Measurements from ENCODE around the gene LDHA.
"Not testable (repeated sequence)": the region's sequence is repeated elsewhere in the genome, so short reads cannot be mapped to it uniquely, and the experiment has no call there.

The LDHA gene

GRCh38 chr11:18404062-18404461 lies 9.7 kb downstream of the LDHA start:
- H3K27me3 ChIP-seq (ENCODE audit: insufficient read depth, low read length): no peaks in the 10 kb centered on the region

DNA sequence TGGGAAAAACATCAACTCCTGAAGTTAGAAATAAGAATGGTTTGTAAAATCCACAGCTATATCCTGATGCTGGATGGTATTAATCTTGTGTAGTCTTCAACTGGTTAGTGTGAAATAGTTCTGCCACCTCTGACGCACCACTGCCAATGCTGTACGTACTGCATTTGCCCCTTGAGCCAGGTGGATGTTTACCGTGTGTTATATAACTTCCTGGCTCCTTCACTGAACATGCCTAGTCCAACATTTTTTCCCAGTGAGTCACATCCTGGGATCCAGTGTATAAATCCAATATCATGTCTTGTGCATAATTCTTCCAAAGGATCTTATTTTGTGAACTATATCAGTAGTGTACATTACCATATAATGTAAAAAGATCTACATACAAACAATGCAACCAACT lies 13.0 kb downstream of the LDHA start:
- H3K4me3 ChIP-seq (ENCODE audit: low read length); H2AFZ ChIP-seq (ENCODE audit: low read depth, low read length); H3K4me1 ChIP-seq (ENCODE audit: insufficient read depth, low read length); H3K9me3 ChIP-seq (ENCODE audit: low read length); H3K27me3 ChIP-seq (ENCODE audit: insufficient read depth, low read length): not testable (repeated sequence)
- peaks cover 48% of the 10 kb centered on the region for H3K36me3 ChIP-seq (ENCODE audit: insufficient read depth, low read length)

More at GRCh38 chr11:18404062-18404461, 9.7 kb downstream of the LDHA start:
- no peak overlapping the region for H2AFZ ChIP-seq (ENCODE audit: low read depth, low read length)
- no peaks in the 10 kb centered on the region for H3K4me1 ChIP-seq (ENCODE audit: insufficient read depth, low read length)
- no peak overlapping the region for H3K4me3 ChIP-seq (ENCODE audit: low read length)
- H3K36me3 ChIP-seq (ENCODE audit: insufficient read depth, low read length): peaks cover 67% of the 10 kb centered on the region
- H3K9me3 ChIP-seq (ENCODE audit: low read length): no peaks in the 10 kb centered on the region

DNA sequence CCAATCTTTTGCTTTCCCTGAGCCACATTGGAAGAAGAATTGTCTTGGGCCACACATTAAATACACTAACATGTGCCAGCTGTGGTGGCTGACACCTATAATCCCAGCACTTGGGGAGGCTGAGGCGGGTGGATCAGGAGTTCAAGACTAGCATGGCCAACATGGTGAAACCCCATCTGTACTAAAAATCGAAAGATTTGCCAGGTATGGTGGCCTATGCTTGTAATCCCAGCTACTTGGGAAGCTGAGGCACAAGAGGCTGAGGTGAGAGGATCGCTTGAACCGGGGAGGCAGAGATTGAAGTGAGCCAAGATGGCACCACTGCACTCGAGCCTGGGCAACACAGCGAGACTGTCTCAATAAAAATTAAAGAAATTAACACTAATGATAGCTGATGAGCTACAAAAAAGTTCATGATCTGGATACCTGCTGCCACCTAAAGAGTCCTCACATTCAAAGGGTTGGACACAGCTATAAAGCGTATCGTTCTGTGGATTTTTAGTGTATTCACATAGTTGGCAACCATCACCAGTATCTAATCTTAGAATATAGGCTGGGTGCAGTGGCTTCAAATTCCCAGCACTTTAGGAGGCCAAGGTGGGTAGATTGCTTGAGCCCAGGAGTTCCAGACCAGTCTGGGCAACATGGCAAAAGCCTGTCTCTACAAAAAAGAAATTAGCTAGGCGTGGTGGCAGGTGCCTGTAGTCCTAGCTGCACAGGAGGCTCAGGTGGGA lies 14.4 kb downstream of the LDHA start:
- Histone ChIP-seq H3K4me1 (ENCODE audit: insufficient read depth, low read length) (no peaks in the 10 kb centered on the region), H2AFZ (ENCODE audit: low read depth, low read length) (no peak overlapping the region)

GRCh38 chr11:18416459-18416858 lies 22.1 kb downstream of the LDHA start:
- Histone ChIP-seq H3K36me3 (ENCODE audit: insufficient read depth, low read length) (no peaks in the 10 kb centered on the region), H3K4me3 (ENCODE audit: low read length) (no peak overlapping the region), H2AFZ (ENCODE audit: low read depth, low read length) (no peak overlapping the region), H3K9me3 (ENCODE audit: low read length) (no peaks in the 10 kb centered on the region), H3K4me1 (ENCODE audit: insufficient read depth, low read length) (no peaks in the 10 kb centered on the region), H3K27me3 (ENCODE audit: insufficient read depth, low read length) (peaks cover 2% of the 10 kb centered on the region)

More for the DNA sequence above, 14.4 kb downstream of the LDHA start:
- H3K27me3 ChIP-seq (ENCODE audit: insufficient read depth, low read length): no peaks in the 10 kb centered on the region
- H3K4me3 ChIP-seq (ENCODE audit: low read length): no peak overlapping the region
- H3K36me3 ChIP-seq (ENCODE audit: insufficient read depth, low read length): peaks cover 36% of the 10 kb centered on the region
- H3K9me3 ChIP-seq (ENCODE audit: low read length): no peaks in the 10 kb centered on the region

DNA sequence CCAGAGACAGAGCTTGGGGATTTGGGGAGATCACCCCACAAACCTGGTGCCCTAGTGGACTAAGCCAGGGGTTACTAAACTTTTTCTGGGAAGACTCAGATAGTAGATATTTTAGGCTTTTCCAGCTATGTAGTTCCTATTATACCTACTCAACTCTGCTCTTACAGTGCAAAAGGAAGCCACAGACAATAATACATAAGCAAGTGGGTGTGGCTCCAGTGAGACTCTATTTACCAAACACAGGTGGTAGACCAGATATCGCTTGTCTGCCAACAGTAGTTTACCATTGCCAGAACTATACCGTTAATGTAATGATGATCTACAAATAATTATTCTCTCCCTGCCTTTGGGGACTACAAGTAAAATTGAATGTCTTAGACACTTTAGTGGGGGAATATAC lies 24.7 kb downstream of the LDHA start:
- no peaks in the 10 kb centered on the region for H3K4me1 ChIP-seq (ENCODE audit: insufficient read depth, low read length)
- H2AFZ ChIP-seq (ENCODE audit: low read depth, low read length): no peak overlapping the region
- H3K4me3 ChIP-seq (ENCODE audit: low read length): no peak overlapping the region
- no peaks in the 10 kb centered on the region for H3K36me3 ChIP-seq (ENCODE audit: insufficient read depth, low read length)
- H3K27me3 ChIP-seq (ENCODE audit: insufficient read depth, low read length): peaks cover 2% of the 10 kb centered on the region
- H3K9me3 ChIP-seq (ENCODE audit: low read length): no peaks in the 10 kb centered on the region

GRCh38 chr11:18420067-18420466 lies 25.7 kb downstream of the LDHA start:
- Histone ChIP-seq H3K36me3 (ENCODE audit: insufficient read depth, low read length) (no peaks in the 10 kb centered on the region), H3K4me3 (ENCODE audit: low read length) (no peak overlapping the region), H3K9me3 (ENCODE audit: low read length) (no peaks in the 10 kb centered on the region), H3K27me3 (ENCODE audit: insufficient read depth, low read length) (peaks cover 2% of the 10 kb centered on the region), H2AFZ (ENCODE audit: low read depth, low read length) (no peak overlapping the region), H3K4me1 (ENCODE audit: insufficient read depth, low read length) (no peaks in the 10 kb centered on the region)

DNA sequence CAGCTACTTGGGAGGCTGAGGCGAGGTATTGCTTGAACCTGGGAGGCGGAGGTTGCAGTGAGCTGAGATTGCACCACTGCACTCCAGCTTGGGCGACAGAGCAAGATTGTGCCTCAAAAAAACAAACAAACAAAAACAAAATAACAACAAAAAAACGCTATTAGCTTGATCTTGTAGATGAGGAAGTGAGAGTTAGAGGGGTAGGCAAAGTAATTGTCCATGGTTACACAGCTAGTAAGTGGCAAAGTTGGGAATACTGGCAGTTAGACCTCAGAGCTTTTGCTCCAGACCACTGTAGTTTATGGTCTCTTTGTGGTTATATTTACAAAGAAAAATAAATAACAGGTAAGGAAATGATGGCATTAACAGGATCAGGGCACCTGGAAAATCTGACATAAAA lies 32.9 kb downstream of the LDHA start:
- Histone ChIP-seq H2AFZ (ENCODE audit: low read depth, low read length) (no peak overlapping the region), H3K4me1 (ENCODE audit: insufficient read depth, low read length) (no peaks in the 10 kb centered on the region)

GRCh38 chr11:18429332-18429731 lies 35.0 kb downstream of the LDHA start:
- Histone ChIP-seq H2AFZ (ENCODE audit: low read depth, low read length) (no peak overlapping the region), H3K36me3 (ENCODE audit: insufficient read depth, low read length) (no peaks in the 10 kb centered on the region)

More for the DNA sequence above, 32.9 kb downstream of the LDHA start:
- H3K4me3 ChIP-seq (ENCODE audit: low read length): no peak overlapping the region
- H3K9me3 ChIP-seq (ENCODE audit: low read length): no peaks in the 10 kb centered on the region
- H3K27me3 ChIP-seq (ENCODE audit: insufficient read depth, low read length): no peaks in the 10 kb centered on the region
- H3K36me3 ChIP-seq (ENCODE audit: insufficient read depth, low read length): no peaks in the 10 kb centered on the region

DNA sequence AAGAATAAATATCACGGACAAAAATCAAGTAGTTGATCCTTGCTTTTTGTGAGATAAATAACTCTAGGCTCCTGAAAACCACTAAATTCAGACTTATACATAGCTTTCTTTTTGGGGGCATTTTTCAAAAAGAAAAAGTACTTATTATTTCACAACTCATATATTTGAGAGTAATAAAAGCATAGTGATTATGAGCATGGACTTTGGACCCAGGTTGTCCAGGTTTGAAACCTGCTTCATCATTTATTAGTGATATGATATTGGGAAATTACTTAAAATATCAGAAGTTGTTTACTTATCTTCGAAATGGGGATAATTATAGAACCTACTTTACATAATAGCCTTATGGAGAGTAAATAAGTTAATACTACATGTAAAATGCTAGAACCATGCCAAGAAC lies 44.3 kb downstream of the LDHA start:
- no peak overlapping the region for H3K4me3 ChIP-seq (ENCODE audit: low read length)
- H2AFZ ChIP-seq (ENCODE audit: low read depth, low read length): no peak overlapping the region
- no peaks in the 10 kb centered on the region for H3K27me3 ChIP-seq (ENCODE audit: insufficient read depth, low read length)
- no peaks in the 10 kb centered on the region for H3K4me1 ChIP-seq (ENCODE audit: insufficient read depth, low read length)
- H3K36me3 ChIP-seq (ENCODE audit: insufficient read depth, low read length): no peaks in the 10 kb centered on the region
- H3K9me3 ChIP-seq (ENCODE audit: low read length): no peaks in the 10 kb centered on the region

More at GRCh38 chr11:18429332-18429731, 35.0 kb downstream of the LDHA start:
- Histone ChIP-seq H3K4me1 (ENCODE audit: insufficient read depth, low read length) (no peaks in the 10 kb centered on the region), H3K4me3 (ENCODE audit: low read length) (no peak overlapping the region), H3K27me3 (ENCODE audit: insufficient read depth, low read length) (no peaks in the 10 kb centered on the region), H3K9me3 (ENCODE audit: low read length) (no peaks in the 10 kb centered on the region)

GRCh38 chr11:18449251-18449650 lies 54.9 kb downstream of the LDHA start:
- Histone ChIP-seq H3K27me3 (ENCODE audit: insufficient read depth, low read length) (peaks cover 2% of the 10 kb centered on the region), H3K4me1 (ENCODE audit: insufficient read depth, low read length) (no peaks in the 10 kb centered on the region), H3K9me3 (ENCODE audit: low read length) (no peaks in the 10 kb centered on the region), H3K36me3 (ENCODE audit: insufficient read depth, low read length) (no peaks in the 10 kb centered on the region), H2AFZ (ENCODE audit: low read depth, low read length) (no peak overlapping the region), H3K4me3 (ENCODE audit: low read length) (no peak overlapping the region)

DNA sequence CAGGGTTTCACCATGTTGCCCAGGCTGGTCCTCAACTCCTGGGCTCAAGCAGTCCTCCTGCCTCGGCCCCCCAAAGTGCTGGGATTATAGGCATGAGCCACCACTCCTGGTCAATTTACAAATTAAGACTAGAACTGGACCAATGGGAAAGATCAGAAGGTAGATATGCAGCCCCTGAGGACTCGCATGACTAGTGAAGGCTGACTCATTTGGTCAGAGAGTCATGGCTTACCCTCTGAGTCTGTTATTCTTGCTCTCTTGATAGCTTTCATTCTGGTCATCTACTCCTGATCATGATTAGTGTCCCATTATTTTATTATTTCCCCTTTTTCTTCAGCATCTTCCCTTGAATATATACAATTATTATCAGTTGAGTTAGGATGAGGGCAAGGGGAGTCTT lies 58.6 kb downstream of the LDHA start:
- Histone ChIP-seq H3K9me3 (ENCODE audit: low read length) (no peaks in the 10 kb centered on the region), H2AFZ (ENCODE audit: low read depth, low read length) (no peak overlapping the region), H3K4me3 (ENCODE audit: low read length) (no peak overlapping the region), H3K36me3 (ENCODE audit: insufficient read depth, low read length) (no peaks in the 10 kb centered on the region), H3K4me1 (ENCODE audit: insufficient read depth, low read length) (no peaks in the 10 kb centered on the region), H3K27me3 (ENCODE audit: insufficient read depth, low read length) (no peaks in the 10 kb centered on the region)

- Histone ChIP-seq H3K4me1 (ENCODE audit: insufficient read depth, low read length) (no peaks in the 10 kb centered on the region), H3K4me3 (ENCODE audit: low read length) (no peak within 1 kb of the TSS), H2AFZ (ENCODE audit: low read depth, low read length) (no peak within 1 kb of the TSS), H3K36me3 (ENCODE audit: insufficient read depth, low read length) (no peaks in the 10 kb centered on the region), H3K9me3 (ENCODE audit: low read length) (no peaks in the 10 kb centered on the region), H3K27me3 (ENCODE audit: insufficient read depth, low read length) (no peaks in the 10 kb centered on the region)
Measured at GRCh38 chr11:18455686-18456372, 61.5 kb downstream of the LDHA start, which contains the start of gene LDHAL6A. LDHAL6A (plus strand) TSS chr11:18455856; CDS start chr11:18456681, 825 bp downstream.

GRCh38 chr11:18457450-18457849 lies 63.1 kb downstream of the LDHA start:
- Histone ChIP-seq H3K27me3 (ENCODE audit: insufficient read depth, low read length) (no peaks in the 10 kb centered on the region), H3K4me3 (ENCODE audit: low read length) (no peak overlapping the region), H3K36me3 (ENCODE audit: insufficient read depth, low read length) (no peaks in the 10 kb centered on the region), H2AFZ (ENCODE audit: low read depth, low read length) (no peak overlapping the region), H3K9me3 (ENCODE audit: low read length) (no peaks in the 10 kb centered on the region), H3K4me1 (ENCODE audit: insufficient read depth, low read length) (no peaks in the 10 kb centered on the region)

Measured in neuron (in vitro differentiated cells).